Hepatocyte (in vitro differentiated cells): ENCODE data around the gene CGB2. TPM values are rescaled to one million over a fixed set of nuclear protein-coding genes. Genes with fewer than 3 reads are reported as not detected.
A peak's percentile ranks its signal among the peaks of the same experiment; 100 is the strongest.

ENCODE experiments used
- DNase-seq: peaks from one replicate; pipeline ENCODE4 v3.0.0-alpha.2; 2016; ENCODE audit warnings: low spot score
- H2AFZ ChIP-seq: fragments of 200-600 bp; sonication (generic); 2 replicates; pipeline ENCODE4 v1.6.0; 2016; ENCODE audit warnings: antibody characterized with exemption, mild to moderate bottlenecking
- H3K27ac ChIP-seq: fragments of 200-600 bp; sonication (generic); 2 replicates; pipeline ENCODE4 v1.5.1; 2016; ENCODE audit warnings: mild to moderate bottlenecking
- H3K27me3 ChIP-seq: fragments of 200-600 bp; sonication (generic); 2 replicates; pipeline ENCODE4 v1.6.1; 2016
- H3K36me3 ChIP-seq: fragments of 200-600 bp; sonication (generic); replicated peaks from 2 replicates; pipeline ENCODE4 v1.5.1; 2016; ENCODE audit warnings: low read depth; ENCODE audit not compliant: insufficient read depth
- H3K4me1 ChIP-seq: fragments of 200-600 bp; sonication (generic); 2 replicates; pipeline ENCODE4 v1.5.1; 2016; ENCODE audit warnings: mild to moderate bottlenecking, moderate library complexity; ENCODE audit not compliant: insufficient read depth
- H3K4me2 ChIP-seq: fragments of 200-600 bp; sonication (generic); 2 replicates; pipeline ENCODE4 v1.6.0; 2016
- H3K4me3 ChIP-seq: fragments of 200-600 bp; sonication (generic); 2 replicates; pipeline ENCODE4 v1.5.1; 2016; ENCODE audit warnings: mild to moderate bottlenecking
- H3K79me2 ChIP-seq: fragments of 200-600 bp; sonication (generic); 2 replicates; pipeline ENCODE4 v1.6.0; 2017; ENCODE audit warnings: mild to moderate bottlenecking
- H3K9me2 ChIP-seq: fragments of 200-600 bp; sonication (generic); replicated peaks from 2 replicates; pipeline ENCODE4 v1.6.0; 2017; ENCODE audit warnings: mild to moderate bottlenecking; ENCODE audit not compliant: insufficient read depth
- H3K9me3 ChIP-seq: fragments of 200-600 bp; sonication (generic); 2 replicates; pipeline ENCODE4 v1.5.1; 2016; ENCODE audit warnings: low read depth, mild to moderate bottlenecking
- H4K20me1 ChIP-seq: fragments of 200-600 bp; sonication (generic); 2 replicates; pipeline ENCODE4 v1.6.0; 2016; ENCODE audit warnings: mild to moderate bottlenecking; ENCODE audit not compliant: insufficient read depth, poor library complexity, severe bottlenecking
- EZH2 ChIP-seq: fragments of 200-600 bp; sonication (generic); IDR thresholded peaks from 2 replicates; pipeline ENCODE4 v1.6.1; 2016; ENCODE audit warnings: antibody characterized with exemption, mild to moderate bottlenecking, borderline replicate concordance
- EZH2phosphoT487 ChIP-seq: fragments of 200-600 bp; sonication (generic); IDR thresholded peaks from one replicate; pipeline ENCODE4 v1.6.1; 2018; ENCODE audit warnings: antibody characterized with exemption, mild to moderate bottlenecking, low read depth, moderate library complexity; ENCODE audit not compliant: unreplicated experiment, severe bottlenecking
- WGBS: methylation state at CpG from one replicate; pipeline ENCODE4 v1.1.6; 2016; ENCODE audit warnings: low lambda C conversion rate; ENCODE audit errors: missing lambda C conversion rate; 5-methylcytosine and 5-hydroxymethylcytosine counted together
- polyA plus RNA-seq: library from polyadenylated mRNA; unstranded; fragments of >200 nt; fragmentation: Nextera tagmentation; extraction: Ambion mirVana; gene quantifications from 2 replicates; pipeline ENCODE4 v1.2.1, GENCODE V29; 2016
- total RNA-seq: library from RNA; depleted of rRNA; stranded (reverse); fragments of >200 nt; gene quantifications from 2 replicates; pipeline ENCODE4 v1.2.3, GENCODE V29; 2014
- TF ChIP-seq, protein P1 (sequence below): fragments of 200-600 bp; sonication (generic); IDR thresholded peaks from 2 replicates; pipeline ENCODE4 v1.5.1; 2016; ENCODE audit warnings: antibody characterized with exemption, mild to moderate bottlenecking; ENCODE audit not compliant: poor library complexity

Gene CGB2
- total and polyA plus RNA-seq, 2 experiments from 2014 or later: not detected

GRCh38 chr19:48994035-48994386 lies 37.7 kb upstream of the CGB2 start:
- Histone ChIP-seq H3K27me3 (no peaks in the 10 kb centered on the region), H2AFZ (peak overlapping the region; percentile 17), H3K79me2 (peaks cover 72% of the 10 kb centered on the region)

DNA sequence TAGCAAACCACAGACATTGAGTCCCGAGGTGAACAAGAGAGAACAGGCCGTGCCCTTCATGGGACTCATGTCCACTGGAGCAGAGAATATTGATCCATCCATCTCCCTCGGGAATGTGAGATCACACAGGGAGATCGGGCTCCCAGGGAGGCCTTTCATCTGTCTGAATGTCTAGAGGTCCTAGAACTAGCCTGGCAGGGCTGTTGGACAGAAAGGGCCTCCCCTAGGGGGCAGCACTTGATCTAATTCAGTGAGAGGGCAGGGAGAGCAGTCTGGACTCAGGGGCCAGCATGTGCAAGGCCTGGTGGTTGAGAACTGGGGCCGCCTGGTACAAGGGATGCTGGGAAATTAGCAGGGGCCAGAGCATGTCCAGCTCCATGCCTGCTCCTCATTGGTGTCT lies 33.7 kb upstream of the CGB2 start:
- Histone ChIP-seq H3K27ac (no peak overlapping the region), H3K27me3 (no peaks in the 10 kb centered on the region), H3K9me2 (no peaks in the 10 kb centered on the region), H2AFZ (no peak overlapping the region), H3K36me3 (no peaks in the 10 kb centered on the region), H3K4me3 (no peak overlapping the region), H3K9me3 (no peaks in the 10 kb centered on the region), H3K79me2 (peaks cover 43% of the 10 kb centered on the region), H4K20me1 (no peaks in the 10 kb centered on the region), H3K4me2 (no peak overlapping the region), H3K4me1 (peaks cover 7% of the 10 kb centered on the region)
- DNase-seq: peak; percentile 74
- TF ChIP-seq, protein P1, sequence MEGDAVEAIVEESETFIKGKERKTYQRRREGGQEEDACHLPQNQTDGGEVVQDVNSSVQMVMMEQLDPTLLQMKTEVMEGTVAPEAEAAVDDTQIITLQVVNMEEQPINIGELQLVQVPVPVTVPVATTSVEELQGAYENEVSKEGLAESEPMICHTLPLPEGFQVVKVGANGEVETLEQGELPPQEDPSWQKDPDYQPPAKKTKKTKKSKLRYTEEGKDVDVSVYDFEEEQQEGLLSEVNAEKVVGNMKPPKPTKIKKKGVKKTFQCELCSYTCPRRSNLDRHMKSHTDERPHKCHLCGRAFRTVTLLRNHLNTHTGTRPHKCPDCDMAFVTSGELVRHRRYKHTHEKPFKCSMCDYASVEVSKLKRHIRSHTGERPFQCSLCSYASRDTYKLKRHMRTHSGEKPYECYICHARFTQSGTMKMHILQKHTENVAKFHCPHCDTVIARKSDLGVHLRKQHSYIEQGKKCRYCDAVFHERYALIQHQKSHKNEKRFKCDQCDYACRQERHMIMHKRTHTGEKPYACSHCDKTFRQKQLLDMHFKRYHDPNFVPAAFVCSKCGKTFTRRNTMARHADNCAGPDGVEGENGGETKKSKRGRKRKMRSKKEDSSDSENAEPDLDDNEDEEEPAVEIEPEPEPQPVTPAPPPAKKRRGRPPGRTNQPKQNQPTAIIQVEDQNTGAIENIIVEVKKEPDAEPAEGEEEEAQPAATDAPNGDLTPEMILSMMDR: peak; percentile 32
- no peak for TF ChIP-seq EZH2phosphoT487
- WGBS: 70% methylated on average over 5 of the region's 5 CpGs

More at GRCh38 chr19:48994035-48994386, 37.7 kb upstream of the CGB2 start:
- DNase-seq: no peak
- no peaks in the 10 kb centered on the region for H3K36me3 ChIP-seq
- H3K4me2 ChIP-seq: peak overlapping the region; percentile 92
- H3K9me3 ChIP-seq: no peaks in the 10 kb centered on the region
- no peaks in the 10 kb centered on the region for H3K9me2 ChIP-seq
- WGBS: 6% methylated on average over 11 of the region's 13 CpGs
- H3K4me1 ChIP-seq: peaks cover 18% of the 10 kb centered on the region
- peak overlapping the region; percentile 27 for H3K4me3 ChIP-seq
- H4K20me1 ChIP-seq: peaks cover 4% of the 10 kb centered on the region
- TF ChIP-seq EZH2phosphoT487 (no peak), EZH2 (no peak)
- TF ChIP-seq, protein P1: no peak
- H3K27ac ChIP-seq: peak overlapping the region; percentile 72

DNA sequence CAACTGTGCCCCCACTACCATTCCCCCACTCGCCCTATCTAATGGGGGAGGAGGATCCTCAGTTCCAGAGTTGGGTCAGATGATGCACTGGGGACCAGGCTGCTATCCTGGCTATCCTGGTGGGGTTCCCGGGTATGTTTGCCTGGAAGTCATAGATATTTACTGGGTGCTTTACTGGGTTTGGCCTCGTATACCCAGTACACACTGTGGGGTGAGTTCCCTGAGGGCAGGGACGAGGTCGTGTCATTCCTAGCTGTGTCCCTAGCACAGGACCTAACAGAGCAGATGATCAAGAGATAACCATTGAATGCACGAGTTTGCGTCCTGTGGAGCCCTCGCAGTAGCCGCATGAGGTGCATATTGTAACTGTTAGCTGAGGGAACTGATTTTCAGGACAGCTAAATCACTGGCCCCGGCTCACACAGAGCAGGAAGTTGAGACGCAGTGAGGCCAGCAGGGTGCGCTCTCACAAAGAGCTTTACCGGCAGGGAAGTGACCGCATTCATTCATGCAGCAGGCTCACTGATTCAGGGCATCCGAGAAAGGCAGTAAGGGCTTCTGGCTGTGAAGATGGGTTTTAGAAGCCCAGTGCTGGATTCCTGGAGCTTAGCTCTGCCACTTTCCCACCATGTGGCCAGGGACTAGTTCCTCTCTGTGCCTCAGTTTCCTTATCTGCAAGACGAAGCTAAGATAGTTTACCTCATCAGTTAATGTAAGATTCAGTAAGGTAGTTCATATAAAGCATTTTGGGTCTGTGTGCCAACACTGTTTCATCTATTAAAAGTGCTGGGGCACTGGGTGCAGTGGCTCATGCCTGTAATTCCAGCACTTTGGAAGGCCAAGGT lies 32.0 kb upstream of the CGB2 start:
- Histone ChIP-seq H3K27ac (no peak overlapping the region), H3K9me2 (no peaks in the 10 kb centered on the region), H3K79me2 (peaks cover 36% of the 10 kb centered on the region), H3K4me1 (peaks cover 2% of the 10 kb centered on the region), H3K36me3 (no peaks in the 10 kb centered on the region), H3K9me3 (no peaks in the 10 kb centered on the region), H3K4me3 (no peak overlapping the region), H2AFZ (no peak overlapping the region), H3K27me3 (no peaks in the 10 kb centered on the region), H3K4me2 (no peak overlapping the region), H4K20me1 (no peaks in the 10 kb centered on the region)
- 60% methylated on average over 16 of the region's 16 CpGs for WGBS
- DNase-seq: peak; percentile 79
- no peak for TF ChIP-seq EZH2phosphoT487
- TF ChIP-seq, protein P1: peak; percentile 58
